ENCODE measurements around the gene DECR2. TPM values are rescaled to one million over a fixed set of nuclear protein-coding genes. Genes with fewer than 3 reads are reported as not detected.

The DECR2 gene
- polyA plus RNA-seq, 1 donor = 91.0 TPM

Other genes starting within 250 kb of the DECR2 start
- 5.6 TPM for gene HBZ, start 249.2 kb upstream of the DECR2 start, polyA plus RNA-seq
- gene HBM, start 235.9 kb upstream of the DECR2 start, polyA plus RNA-seq = 11.9 TPM
- gene HBA2, start 229.0 kb upstream of the DECR2 start, polyA plus RNA-seq = 1,574 TPM
- 1,041 TPM for gene HBA1, start 225.2 kb upstream of the DECR2 start, polyA plus RNA-seq
- gene HBQ1, start 221.4 kb upstream of the DECR2 start, polyA plus RNA-seq = 0.73 TPM
- gene LUC7L, start 172.4 kb upstream of the DECR2 start, polyA plus RNA-seq = 99.5 TPM
- 63.4 TPM for gene FAM234A, start 167.1 kb upstream of the DECR2 start, polyA plus RNA-seq
- gene RGS11, start 125.9 kb upstream of the DECR2 start, polyA plus RNA-seq = 6.6 TPM
- gene ARHGDIG, start 121.3 kb upstream of the DECR2 start, polyA plus RNA-seq = 4.5 TPM
- gene PDIA2, start 118.7 kb upstream of the DECR2 start, polyA plus RNA-seq = 1.8 TPM
- 29.8 TPM for gene AXIN1, start 49.2 kb upstream of the DECR2 start, polyA plus RNA-seq
- 55.6 TPM for gene MRPL28, start 31.3 kb upstream of the DECR2 start, polyA plus RNA-seq
- gene PGAP6, start 19.9 kb upstream of the DECR2 start, polyA plus RNA-seq = 83.5 TPM
- gene NME4, start 4.7 kb upstream of the DECR2 start, polyA plus RNA-seq = 107 TPM
- 114 TPM for gene RAB11FIP3, start 23.8 kb downstream of the DECR2 start, polyA plus RNA-seq
- 45.6 TPM for gene CAPN15, start 125.8 kb downstream of the DECR2 start, polyA plus RNA-seq
- gene PRR35, start 158.5 kb downstream of the DECR2 start, polyA plus RNA-seq = not detected
- gene NHLRC4, start 165.1 kb downstream of the DECR2 start, polyA plus RNA-seq = 2.0 TPM
- 23.6 TPM for gene PIGQ, start 168.1 kb downstream of the DECR2 start, polyA plus RNA-seq
- 27.1 TPM for gene RAB40C, start 188.2 kb downstream of the DECR2 start, polyA plus RNA-seq
- 1.6 TPM for gene WFIKKN1, start 229.1 kb downstream of the DECR2 start, polyA plus RNA-seq
- 59.1 TPM for gene METTL26, start 234.4 kb downstream of the DECR2 start, polyA plus RNA-seq
- 43.3 TPM for gene MCRIP2, start 239.9 kb downstream of the DECR2 start, polyA plus RNA-seq
- 43.9 TPM for gene WDR90, start 247.5 kb downstream of the DECR2 start, polyA plus RNA-seq